ENCODE results near the gene AHCY.

Gene AHCY

DNA sequence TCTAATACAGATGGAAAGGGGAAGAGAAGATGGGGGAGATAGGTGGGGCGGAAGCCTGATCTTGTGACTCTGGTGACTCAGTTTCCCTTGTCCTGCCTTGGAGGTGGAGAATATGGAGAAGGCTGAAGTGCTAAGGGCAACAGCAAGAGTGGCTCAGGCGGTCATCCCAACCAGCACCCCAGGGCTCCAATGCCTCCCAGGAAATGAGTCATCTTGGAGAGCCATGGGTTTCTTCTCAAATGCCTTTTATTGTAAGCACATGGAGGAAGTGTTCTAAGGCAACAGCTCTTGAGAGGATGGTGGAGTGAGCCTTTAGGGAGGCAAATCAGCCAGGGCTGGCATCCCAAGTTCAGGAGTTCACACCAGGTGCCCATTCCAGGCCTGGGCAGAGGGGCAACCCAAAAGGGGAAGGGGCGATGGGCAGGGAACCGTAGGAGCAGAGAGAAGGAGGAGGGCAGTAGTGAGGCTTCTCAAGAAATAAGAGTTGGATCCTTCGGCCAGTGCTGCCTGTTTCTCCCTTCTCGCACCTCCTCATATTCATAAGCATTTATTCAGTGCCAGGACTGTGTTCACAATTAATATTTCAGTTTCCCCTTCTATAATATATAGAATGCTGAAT lies 13.2 kb upstream of the AHCY start:
- no peak for DNase-seq (ENCODE audit: low read depth in 1 of 2, low spot score in 1 of 2)
- no peak for TF ChIP-seq JUND (IDR thresholded peaks at IDR 0.05; ENCODE audit: low read depth)
- in situ Hi-C loops (cut with HindIII; ENCODE audit: low pct_unique_long_range_greater_than_20kb, low sequenced_read_pairs): no loop called here

DNA sequence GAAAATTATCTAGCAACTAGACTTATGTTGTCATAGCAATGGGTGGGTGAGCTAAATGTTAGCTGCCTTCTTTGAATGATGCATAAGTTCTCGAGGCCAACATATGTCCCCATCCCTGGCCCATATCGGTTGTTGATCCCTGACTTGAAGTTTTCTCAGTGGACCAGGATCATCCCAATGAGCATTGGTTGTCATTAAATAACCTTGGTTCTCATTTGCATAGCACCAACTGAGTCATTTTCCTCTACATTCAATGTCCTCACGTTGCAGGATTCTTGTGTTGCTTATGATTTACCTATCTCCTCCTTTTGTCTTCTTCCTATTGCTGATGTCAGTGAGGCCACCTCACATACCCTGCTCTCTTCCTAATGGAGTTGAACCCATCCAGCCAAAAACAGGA lies 12.1 kb upstream of the AHCY start:
- DNase-seq (ENCODE audit: low read depth in 1 of 2, low spot score in 1 of 2): no peak
- in situ Hi-C loops (cut with HindIII; ENCODE audit: low pct_unique_long_range_greater_than_20kb, low sequenced_read_pairs): no loop called here
- TF ChIP-seq JUND (IDR thresholded peaks at IDR 0.05; ENCODE audit: low read depth): no peak

DNA sequence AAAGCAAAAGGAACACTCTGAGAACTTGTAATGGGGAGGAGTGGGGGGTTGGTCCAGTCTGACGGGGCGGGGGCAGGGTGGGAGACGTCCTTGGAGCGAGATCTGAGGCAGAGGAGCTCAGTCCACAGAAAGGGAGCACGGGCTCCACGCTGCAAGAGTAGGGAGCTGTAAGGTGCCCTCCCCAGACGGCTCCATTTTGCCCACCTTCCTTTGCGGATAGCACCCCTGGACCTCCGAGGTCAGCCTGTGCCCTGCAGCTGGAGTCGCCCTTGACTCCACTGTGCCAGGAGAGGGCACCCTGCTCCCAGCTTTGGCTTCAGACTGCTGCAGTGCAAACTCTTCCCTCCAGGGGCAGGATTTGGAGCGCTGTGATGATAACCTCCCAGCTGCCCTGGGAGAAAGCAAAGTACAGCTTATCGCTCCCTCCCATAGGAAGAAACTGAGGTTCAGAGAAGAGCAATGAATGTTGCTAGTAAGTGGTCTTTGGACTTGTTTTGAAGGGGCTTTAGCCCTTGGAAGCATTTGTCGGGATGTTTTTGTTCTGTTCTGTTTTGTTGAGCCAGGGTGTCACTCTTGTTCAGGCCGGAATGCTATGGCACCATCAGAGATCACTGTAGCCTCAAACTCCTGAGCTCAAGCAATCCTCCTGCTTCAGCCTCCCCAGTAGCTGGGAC lies 9.5 kb upstream of the AHCY start:
- in situ Hi-C loops (cut with HindIII; ENCODE audit: low pct_unique_long_range_greater_than_20kb, low sequenced_read_pairs): no loop called here
- TF ChIP-seq JUND (IDR thresholded peaks at IDR 0.05; ENCODE audit: low read depth): no peak
- DNase-seq (ENCODE audit: low read depth in 1 of 2, low spot score in 1 of 2): peak; percentile 60 to 90

DNA sequence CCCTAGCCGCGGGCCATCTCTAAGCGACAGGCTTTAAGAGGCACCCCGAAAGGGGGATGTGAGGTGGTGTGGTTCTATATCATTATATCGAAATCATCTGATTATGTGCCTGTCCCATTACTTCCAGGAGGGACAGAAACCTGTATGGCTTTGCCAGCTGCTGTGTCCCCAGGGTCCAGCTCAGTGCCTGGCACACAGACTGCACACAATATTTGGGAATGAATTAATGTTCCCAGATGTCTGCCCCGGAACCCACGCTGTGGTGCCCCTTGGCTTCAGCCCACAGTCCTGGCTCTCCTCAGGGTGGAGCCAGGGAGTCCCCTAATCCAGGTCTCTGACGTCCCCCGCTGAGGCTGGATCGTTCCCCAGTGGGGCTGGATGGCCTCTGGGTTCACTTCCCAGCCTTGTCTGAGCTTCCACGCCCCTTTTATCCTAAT lies 8.9 kb upstream of the AHCY start:
- DNase-seq (ENCODE audit: low read depth in 1 of 2, low spot score in 1 of 2): no peak
- in situ Hi-C loops (cut with HindIII; ENCODE audit: low pct_unique_long_range_greater_than_20kb, low sequenced_read_pairs): no loop called here

DNA sequence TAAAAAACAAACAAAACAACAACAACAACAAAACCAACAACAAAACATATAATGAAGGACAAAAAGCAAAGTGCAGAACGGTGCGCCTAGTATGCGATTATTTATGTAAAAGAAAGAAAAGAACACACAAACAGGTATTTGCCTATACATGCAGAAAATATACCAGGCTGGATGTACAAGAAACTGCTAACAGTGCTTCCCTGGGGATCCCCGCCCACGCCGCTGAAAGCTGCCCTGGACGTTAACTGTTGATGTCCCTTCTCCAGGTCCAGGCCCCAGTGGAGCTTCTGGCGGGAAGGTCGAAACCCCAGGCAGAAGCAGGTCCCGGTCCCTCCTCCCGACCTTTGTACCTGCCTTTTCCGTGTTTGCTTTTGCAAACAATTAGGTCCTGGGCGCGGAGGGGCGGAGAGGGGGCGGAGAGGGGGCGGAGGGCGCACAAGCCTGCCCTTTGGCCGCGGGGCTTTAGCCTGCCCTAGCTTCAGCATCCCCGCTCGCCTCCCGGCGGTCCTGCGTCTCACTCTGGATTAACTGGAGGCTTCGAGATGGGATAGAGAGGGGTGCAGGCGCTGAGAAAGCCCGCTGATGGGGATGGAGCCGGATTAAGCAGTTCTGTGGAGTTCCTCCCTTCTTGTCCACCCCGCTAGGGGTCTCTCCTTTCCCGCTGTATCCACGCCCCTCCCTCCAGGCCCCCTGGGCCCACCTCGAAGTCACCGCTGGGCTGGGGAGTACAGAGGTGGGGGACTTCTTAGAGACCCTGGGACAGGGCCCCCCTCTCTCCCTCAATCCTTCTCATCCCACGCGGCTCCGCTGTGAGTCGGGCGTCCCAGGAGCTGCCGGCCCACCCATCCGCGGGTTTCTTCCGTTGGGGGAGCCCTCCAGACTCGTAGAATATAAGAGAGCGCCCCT lies 8.2 kb upstream of the AHCY start:
- in situ Hi-C loops (cut with HindIII; ENCODE audit: low pct_unique_long_range_greater_than_20kb, low sequenced_read_pairs): no loop called here
- peak in 1 of 2 experiments; percentile 25 for DNase-seq (ENCODE audit: low read depth in 1 of 2, low spot score in 1 of 2)
- no peak for TF ChIP-seq JUND (IDR thresholded peaks at IDR 0.05; ENCODE audit: low read depth)

More for the DNA sequence above, 8.9 kb upstream of the AHCY start:
- TF ChIP-seq JUND (IDR thresholded peaks at IDR 0.05; ENCODE audit: low read depth): no peak

DNA sequence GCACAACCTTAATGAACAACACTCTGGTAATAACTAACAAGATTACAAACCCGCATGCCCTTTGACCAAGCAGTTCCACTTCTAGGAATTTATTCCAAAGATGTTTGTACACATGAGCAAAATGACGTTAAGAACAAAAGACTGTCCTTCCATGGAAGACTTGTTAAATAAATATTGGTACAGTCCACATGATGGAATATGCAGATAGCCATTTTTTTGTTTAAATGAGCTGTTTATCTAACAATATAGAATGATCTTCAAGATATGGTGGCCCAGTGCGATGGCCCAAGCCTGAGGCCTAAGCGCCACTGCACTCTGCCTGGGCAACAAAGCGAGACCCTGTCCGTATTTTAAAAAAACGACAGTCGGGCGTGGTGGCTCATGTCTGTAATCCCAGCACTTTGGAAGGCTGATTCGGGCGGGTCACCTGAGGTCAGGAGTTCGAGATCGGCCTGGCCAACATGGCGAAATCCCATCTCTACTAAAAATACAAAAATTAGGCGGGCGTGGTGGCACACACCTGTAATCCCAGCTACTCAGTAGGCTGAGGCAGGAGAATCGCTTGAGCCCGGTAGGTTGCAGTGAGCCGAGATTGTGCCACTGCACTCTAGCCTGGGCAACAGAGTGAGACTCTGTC lies 7.4 kb upstream of the AHCY start:
- in situ Hi-C loops (cut with HindIII; ENCODE audit: low pct_unique_long_range_greater_than_20kb, low sequenced_read_pairs): no loop called here
- DNase-seq (ENCODE audit: low read depth in 1 of 2, low spot score in 1 of 2): peak in 1 of 2 experiments; percentile 61
- TF ChIP-seq JUND (IDR thresholded peaks at IDR 0.05; ENCODE audit: low read depth): no peak

DNA sequence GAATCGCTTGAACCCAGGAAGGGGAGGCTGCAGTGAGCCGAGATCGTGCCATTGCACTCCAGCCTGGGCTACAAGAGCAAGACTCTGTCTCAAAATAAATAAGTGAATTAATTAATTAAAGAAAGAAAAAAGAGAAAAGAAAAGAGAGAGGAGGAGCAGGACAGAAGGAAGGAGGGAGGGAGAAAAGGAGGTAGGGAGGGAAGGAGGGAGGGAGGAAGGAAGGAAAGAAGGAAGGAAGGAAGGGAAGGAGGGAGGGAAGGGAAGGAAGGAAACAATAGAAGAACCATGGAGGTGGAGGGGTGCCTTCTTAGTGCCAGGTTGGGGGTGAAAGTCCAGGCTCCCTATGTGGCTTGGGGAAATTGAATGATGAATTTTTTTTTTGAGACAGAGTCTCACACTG lies 6.5 kb upstream of the AHCY start:
- no peak for TF ChIP-seq JUND (IDR thresholded peaks at IDR 0.05; ENCODE audit: low read depth)
- DNase-seq (ENCODE audit: low read depth in 1 of 2, low spot score in 1 of 2): no peak
- in situ Hi-C loops (cut with HindIII; ENCODE audit: low pct_unique_long_range_greater_than_20kb, low sequenced_read_pairs): no loop called here

DNA sequence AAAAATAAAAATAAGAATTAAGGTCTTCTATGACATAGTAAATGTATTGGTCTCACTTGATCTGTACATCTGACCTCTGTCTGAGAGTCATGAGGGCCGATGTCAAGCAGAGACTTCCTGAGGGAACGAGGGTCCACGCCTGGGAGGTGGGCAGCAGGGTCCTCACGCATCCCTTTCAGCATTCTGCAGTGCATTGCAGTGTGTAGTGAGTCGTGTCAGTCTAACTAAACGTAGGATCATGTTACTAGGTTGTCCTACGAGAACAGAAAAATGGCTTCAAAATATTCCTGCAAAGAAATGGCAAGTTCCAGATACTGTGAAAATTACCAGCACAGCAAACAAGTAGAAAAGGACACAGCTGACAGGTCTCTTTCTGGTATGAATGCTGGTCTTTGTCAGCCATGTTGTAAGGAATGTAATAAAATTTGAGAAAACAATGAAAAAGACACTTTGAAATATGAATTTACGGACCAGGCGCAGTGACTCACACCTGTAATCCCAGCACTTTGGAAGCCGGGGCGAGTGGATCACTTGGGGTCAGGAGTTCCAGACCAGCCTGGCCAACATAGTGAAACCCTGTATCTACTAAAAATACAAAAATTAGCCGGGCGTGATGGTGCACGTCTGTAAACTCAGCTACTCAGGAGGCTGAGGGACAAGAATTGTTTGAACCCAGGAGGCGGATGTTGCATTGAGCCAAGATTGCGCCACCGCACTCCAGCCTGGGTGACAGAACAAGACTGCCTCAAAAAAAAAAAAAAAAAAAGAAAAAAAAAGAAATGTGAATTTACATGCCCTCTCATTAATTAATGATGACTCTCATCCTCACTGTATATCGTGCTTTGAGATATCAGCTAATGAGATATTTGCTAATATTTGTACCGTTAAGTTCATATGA lies 2.4 kb upstream of the AHCY start:
- no peak for DNase-seq (ENCODE audit: low read depth in 1 of 2, low spot score in 1 of 2)
- in situ Hi-C loops (cut with HindIII; ENCODE audit: low pct_unique_long_range_greater_than_20kb, low sequenced_read_pairs): no loop called here
- TF ChIP-seq JUND (IDR thresholded peaks at IDR 0.05; ENCODE audit: low read depth): no peak

DNA sequence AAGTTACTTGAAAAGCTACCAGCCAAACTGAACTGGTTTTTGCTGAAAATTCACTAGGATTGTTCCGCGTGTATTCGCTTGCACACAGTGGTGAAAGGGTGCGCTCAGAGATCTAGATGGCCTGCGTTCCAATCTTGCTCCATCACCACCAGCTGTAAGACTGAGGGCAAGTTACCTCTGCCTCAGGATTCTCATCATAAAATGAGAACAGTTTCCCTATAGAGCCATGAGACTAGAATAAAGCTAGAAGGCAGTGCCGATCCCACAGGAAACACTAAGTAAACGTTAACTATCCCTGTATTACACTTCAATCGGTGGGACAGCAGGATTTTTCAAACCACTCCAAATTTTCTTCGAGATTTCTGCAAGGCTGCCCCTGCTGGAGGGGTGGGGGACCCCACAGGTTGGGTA lies 838 bp downstream of the AHCY start:
- TF ChIP-seq JUND (IDR thresholded peaks at IDR 0.05; ENCODE audit: low read depth): no peak
- DNase-seq (ENCODE audit: low read depth in 1 of 2, low spot score in 1 of 2): peak in 1 of 2 experiments; percentile 40
- in situ Hi-C loops (cut with HindIII; ENCODE audit: low pct_unique_long_range_greater_than_20kb, low sequenced_read_pairs): no loop called here

DNA sequence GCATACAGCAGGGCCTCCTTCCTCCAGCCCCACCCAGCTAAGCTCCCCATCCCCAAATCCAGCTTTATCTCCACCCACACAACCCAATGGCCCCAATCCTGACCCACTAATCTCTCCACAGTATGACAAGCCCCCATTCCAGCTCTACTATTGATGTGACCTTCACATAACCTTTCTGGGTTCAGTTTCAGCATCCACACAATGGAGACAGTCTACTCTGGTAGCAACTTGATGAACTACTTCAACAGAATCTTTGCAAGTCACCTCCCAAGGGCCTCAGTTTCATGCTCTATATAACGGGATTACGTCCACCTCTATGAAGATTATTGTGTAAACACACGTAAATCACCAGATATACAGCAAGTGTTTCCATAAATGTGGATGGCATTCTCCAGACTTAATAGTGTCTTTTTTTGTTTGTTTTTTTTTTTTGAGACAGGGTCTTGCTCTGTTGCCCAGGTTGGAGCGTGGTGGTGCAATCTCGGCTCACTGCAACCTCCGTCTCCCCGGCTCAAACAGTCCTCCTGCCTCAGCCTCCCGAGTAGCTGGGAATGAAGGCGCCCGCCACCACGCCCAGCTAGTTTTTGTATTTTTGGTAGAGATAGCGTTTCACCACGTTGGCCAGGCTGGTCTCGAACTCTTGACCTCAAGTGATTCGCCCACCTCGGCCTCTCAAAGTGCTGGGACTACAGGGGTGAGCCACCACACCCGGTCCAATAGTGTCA lies 1.4 kb downstream of the AHCY start:
- in situ Hi-C loops (cut with HindIII; ENCODE audit: low pct_unique_long_range_greater_than_20kb, low sequenced_read_pairs): no loop called here
- TF ChIP-seq JUND (IDR thresholded peaks at IDR 0.05; ENCODE audit: low read depth): no peak
- no peak for DNase-seq (ENCODE audit: low read depth in 1 of 2, low spot score in 1 of 2)

Measured in T47D (cell line).